H9 (cell line): Measurements from ENCODE around the gene CFAP107. TPM values are rescaled to one million over a fixed set of nuclear protein-coding genes. Genes with fewer than 3 reads are reported as not detected.
A peak's percentile ranks its signal among the peaks of the same experiment; 100 is the strongest.

ENCODE experiments used
- DNase-seq: peaks from one replicate; pipeline ENCODE4 v3.0.0-alpha.2; 2017
- H2AFZ ChIP-seq: one replicate; pipeline ENCODE4 v1.6.1; 2013; ENCODE audit warnings: mild to moderate bottlenecking, low read length, control low read depth, moderate library complexity
- H2AK5ac ChIP-seq: 2 replicates; pipeline ENCODE4 v1.6.1; 2013; ENCODE audit warnings: low read length, control low read depth, mixed read lengths; ENCODE audit not compliant: insufficient read length
- H2BK120ac ChIP-seq: one replicate; pipeline ENCODE4 v1.6.1; 2013; ENCODE audit warnings: low read depth, mild to moderate bottlenecking, low read length, control low read depth, inconsistent platforms; ENCODE audit not compliant: poor library complexity, severe bottlenecking
- H2BK12ac ChIP-seq: 2 replicates; pipeline ENCODE4 v1.6.1; 2013; ENCODE audit warnings: low read length, control low read depth, mixed read lengths, low read depth; ENCODE audit not compliant: insufficient read length
- H2BK15ac ChIP-seq: 2 replicates; pipeline ENCODE4 v1.6.1; 2013; ENCODE audit warnings: low read depth, low read length, control low read depth
- H2BK20ac ChIP-seq: one replicate; pipeline ENCODE4 v1.6.1; 2013; ENCODE audit warnings: low read depth, mild to moderate bottlenecking, low read length, control low read depth, inconsistent platforms; ENCODE audit not compliant: poor library complexity, severe bottlenecking
- H2BK5ac ChIP-seq: 2 replicates; pipeline ENCODE4 v1.6.1; 2013; ENCODE audit warnings: low read length, control low read depth, mixed read lengths; ENCODE audit not compliant: insufficient read length
- H3K14ac ChIP-seq: 2 replicates; pipeline ENCODE4 v1.6.1; 2013; ENCODE audit warnings: low read length, control low read depth; ENCODE audit not compliant: insufficient read depth
- H3K18ac ChIP-seq: 2 replicates; pipeline ENCODE4 v1.6.1; 2013; ENCODE audit warnings: low read depth, mild to moderate bottlenecking, mixed read lengths, low read length, control low read depth; ENCODE audit not compliant: insufficient read length
- H3K23ac ChIP-seq: 2 replicates; pipeline ENCODE4 v1.6.1; 2013; ENCODE audit warnings: low read length, control low read depth, mixed read lengths, low read depth; ENCODE audit not compliant: insufficient read length
- H3K23me2 ChIP-seq: 2 replicates; pipeline ENCODE4 v1.6.1; 2013; ENCODE audit warnings: low read depth, mild to moderate bottlenecking, mixed read lengths, low read length, control low read depth; ENCODE audit not compliant: insufficient read length, poor library complexity, severe bottlenecking
- H3K27ac ChIP-seq: 2 replicates; pipeline ENCODE4 v1.5.1; 2013; ENCODE audit warnings: low read length, control low read depth, mixed read lengths, low read depth; ENCODE audit not compliant: insufficient read length
- H3K27me3 ChIP-seq: 2 replicates; pipeline ENCODE4 v1.6.1; 2013; ENCODE audit warnings: low read length, control low read depth, inconsistent platforms; ENCODE audit not compliant: insufficient read depth
- H3K4ac ChIP-seq: 2 replicates; pipeline ENCODE4 v1.6.1; 2013; ENCODE audit warnings: low read depth, mild to moderate bottlenecking, control low read depth, inconsistent platforms, low read length, moderate library complexity
- H3K4me1 ChIP-seq: 2 replicates; pipeline ENCODE4 v1.6.1; 2013; ENCODE audit warnings: low read length, control low read depth, inconsistent platforms; ENCODE audit not compliant: insufficient read depth
- H3K4me2 ChIP-seq: 2 replicates; pipeline ENCODE4 v1.6.1; 2013; ENCODE audit warnings: low read length, control low read depth, mixed read lengths; ENCODE audit not compliant: insufficient read length, insufficient read depth
- H3K56ac ChIP-seq: 2 replicates; pipeline ENCODE4 v1.6.1; 2013; ENCODE audit warnings: low read depth, mild to moderate bottlenecking, mixed read lengths, low read length, control low read depth; ENCODE audit not compliant: insufficient read length
- H3K79me1 ChIP-seq: 2 replicates; pipeline ENCODE4 v1.6.1; 2013; ENCODE audit warnings: low read depth, mild to moderate bottlenecking, moderate library complexity, low read length, control low read depth, inconsistent platforms; ENCODE audit not compliant: insufficient read depth, poor library complexity, severe bottlenecking
- H3K79me2 ChIP-seq: 2 replicates; pipeline ENCODE4 v1.6.1; 2013; ENCODE audit warnings: low read length, control low read depth, inconsistent platforms; ENCODE audit not compliant: insufficient read depth
- H3K9ac ChIP-seq: 2 replicates; pipeline ENCODE4 v1.6.1; 2013; ENCODE audit warnings: low read length, control low read depth, mixed read lengths; ENCODE audit not compliant: insufficient read length; ENCODE audit errors: extremely low read depth
- H3K9me3 ChIP-seq: one replicate; pipeline ENCODE4 v1.6.1; 2013; ENCODE audit warnings: low read depth, low read length, inconsistent platforms; ENCODE audit not compliant: control insufficient read depth
- H3T11ph ChIP-seq: one replicate; pipeline ENCODE4 v1.6.1; 2013; ENCODE audit warnings: mild to moderate bottlenecking, low read length, control low read depth, inconsistent platforms
- H4K20me1 ChIP-seq: one replicate; pipeline ENCODE4 v1.6.1; 2013; ENCODE audit not compliant: control insufficient read depth, insufficient read length, insufficient read depth
- H4K5ac ChIP-seq: 2 replicates; pipeline ENCODE4 v1.6.1; 2013; ENCODE audit warnings: low read depth, mild to moderate bottlenecking, mixed read lengths, low read length, control low read depth; ENCODE audit not compliant: insufficient read length
- H4K8ac ChIP-seq: replicated peaks from 2 replicates; pipeline ENCODE4 v1.6.1; 2013; ENCODE audit warnings: low read length, control low read depth, mixed read lengths, low read depth; ENCODE audit not compliant: insufficient read length
- H4K91ac ChIP-seq: 2 replicates; pipeline ENCODE4 v1.6.1; 2013; ENCODE audit warnings: low read depth, mild to moderate bottlenecking, moderate library complexity, mixed read lengths, low read length, control low read depth; ENCODE audit not compliant: insufficient read length
- H3K27ac Mint-ChIP-seq, 3 experiments: 2 replicates in 2 of 3; 3 replicates in 1 of 3; pipeline ENCODE4 v1.8.0; 2020 to 2021; ENCODE audit warnings: mixed read lengths in 3 of 3, mild to moderate bottlenecking in 1 of 3, moderate library complexity in 1 of 3
- H3K27me3 Mint-ChIP-seq: 2 replicates; pipeline ENCODE4 v1.8.0; 2021; ENCODE audit warnings: low read depth, mild to moderate bottlenecking, moderate library complexity, mixed read lengths
- H3K36me3 Mint-ChIP-seq, 3 experiments: 2 replicates in 2 of 3; 3 replicates in 1 of 3; pipeline ENCODE4 v1.8.0; 2020 to 2021; ENCODE audit warnings: low read depth in 3 of 3, mixed read lengths in 3 of 3; ENCODE audit not compliant: insufficient read depth in 1 of 3
- H3K4me1 Mint-ChIP-seq, 2 experiments: 2 replicates each; pipeline ENCODE4 v1.8.0; 2020; ENCODE audit warnings: mixed read lengths in 2 of 2
- H3K4me3 Mint-ChIP-seq, 2 experiments: 2 replicates in 1 of 2; 3 replicates in 1 of 2; pipeline ENCODE4 v1.8.0; 2020 to 2021; ENCODE audit warnings: mild to moderate bottlenecking in 2 of 2, mixed read lengths in 2 of 2, moderate library complexity in 1 of 2
- H3K9me3 Mint-ChIP-seq, 2 experiments: 2 replicates in 1 of 2; 3 replicates in 1 of 2; pipeline ENCODE4 v1.8.0; 2020; ENCODE audit warnings: mild to moderate bottlenecking in 2 of 2, mixed read lengths in 2 of 2, moderate library complexity in 1 of 2
- WGBS: extraction: QIAGEN DNeasy Blood & Tissue Kit; methylation state at CpG from one replicate; pipeline ENCODE4 v1.1.7; 2013; ENCODE audit warnings: missing lambda C conversion rate, low lambda C conversion rate, mixed read lengths; ENCODE audit not compliant: insufficient read length; ENCODE audit errors: extremely low coverage; 5-methylcytosine and 5-hydroxymethylcytosine counted together
- total RNA-seq: library from RNA; stranded (reverse); gene quantifications from 2 replicates; pipeline ENCODE4 v1.2.1, GENCODE V29; 2021
- TF ChIP-seq, protein P1 (sequence below): fragments of 200-600 bp; sonication (generic); conservative IDR thresholded peaks from 3 replicates; pipeline ENCODE4 v1.8.0; 2021; ENCODE audit warnings: antibody characterized with exemption, mild to moderate bottlenecking

CFAP107 gene
- total RNA-seq, 1 experiment from 2014 or later, result not detected

DNA sequence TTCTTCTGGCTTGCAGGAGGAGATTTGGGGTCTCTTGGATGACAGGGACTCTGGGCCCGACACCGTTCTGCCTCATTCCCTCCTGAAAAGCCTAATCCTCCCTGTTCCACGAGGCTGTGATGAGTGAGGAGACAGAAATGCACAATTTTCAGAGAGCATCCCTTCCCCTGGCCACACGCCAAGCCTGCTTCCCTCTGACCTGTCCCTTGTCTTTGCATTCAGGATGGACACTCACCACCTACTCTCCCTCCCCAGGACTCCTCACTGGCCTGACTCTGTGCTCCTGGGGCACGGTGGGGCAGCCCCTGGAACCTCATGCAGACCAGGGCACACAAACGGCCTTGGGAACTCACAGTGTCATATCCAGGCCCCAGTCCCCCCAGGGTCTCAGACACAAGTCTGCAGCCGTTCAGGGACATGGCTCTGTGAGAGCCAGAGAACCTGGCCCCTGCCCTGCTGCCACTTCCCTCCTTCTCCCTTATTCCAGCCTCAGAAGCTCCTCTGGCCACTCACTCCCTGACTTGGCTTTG, 24.0 kb downstream of the CFAP107 start:
- no peaks in the 10 kb centered on the region for H3K27me3 ChIP-seq
- DNase-seq, result no peak
- H3K4me2 ChIP-seq, result no peak overlapping the region
- H4K8ac ChIP-seq, result no peak overlapping the region
- no peak overlapping the region for H2AFZ ChIP-seq
- H2BK15ac ChIP-seq, result no peak overlapping the region
- no peak overlapping the region for H3K4ac ChIP-seq
- no peak overlapping the region for H3K14ac ChIP-seq
- Mint-ChIP-seq H3K4me3 (no peak overlapping the region), H3K4me1 (no peaks in the 10 kb centered on the region), H3K9me3 (peaks cover 0 to 4% of the 10 kb centered on the region in 2 experiments; a peak in 4 of 5 replicates), H3K36me3 (no peaks in the 10 kb centered on the region), H3K27me3 (peaks cover 9% of the 10 kb centered on the region), H3K27ac (peak overlapping the region in 1 of 3 experiments; percentile 50; a peak in 1 of 7 replicates)
- H4K5ac ChIP-seq, result no peak overlapping the region
- H3K4me1 ChIP-seq, result no peaks in the 10 kb centered on the region
- no peak overlapping the region for H2BK20ac ChIP-seq
- no peak overlapping the region for H2BK120ac ChIP-seq
- no peaks in the 10 kb centered on the region for H3K23me2 ChIP-seq
- H2BK12ac ChIP-seq, result no peak overlapping the region
- no peaks in the 10 kb centered on the region for H3K79me2 ChIP-seq
- no peaks in the 10 kb centered on the region for H4K20me1 ChIP-seq
- TF ChIP-seq, protein P1, sequence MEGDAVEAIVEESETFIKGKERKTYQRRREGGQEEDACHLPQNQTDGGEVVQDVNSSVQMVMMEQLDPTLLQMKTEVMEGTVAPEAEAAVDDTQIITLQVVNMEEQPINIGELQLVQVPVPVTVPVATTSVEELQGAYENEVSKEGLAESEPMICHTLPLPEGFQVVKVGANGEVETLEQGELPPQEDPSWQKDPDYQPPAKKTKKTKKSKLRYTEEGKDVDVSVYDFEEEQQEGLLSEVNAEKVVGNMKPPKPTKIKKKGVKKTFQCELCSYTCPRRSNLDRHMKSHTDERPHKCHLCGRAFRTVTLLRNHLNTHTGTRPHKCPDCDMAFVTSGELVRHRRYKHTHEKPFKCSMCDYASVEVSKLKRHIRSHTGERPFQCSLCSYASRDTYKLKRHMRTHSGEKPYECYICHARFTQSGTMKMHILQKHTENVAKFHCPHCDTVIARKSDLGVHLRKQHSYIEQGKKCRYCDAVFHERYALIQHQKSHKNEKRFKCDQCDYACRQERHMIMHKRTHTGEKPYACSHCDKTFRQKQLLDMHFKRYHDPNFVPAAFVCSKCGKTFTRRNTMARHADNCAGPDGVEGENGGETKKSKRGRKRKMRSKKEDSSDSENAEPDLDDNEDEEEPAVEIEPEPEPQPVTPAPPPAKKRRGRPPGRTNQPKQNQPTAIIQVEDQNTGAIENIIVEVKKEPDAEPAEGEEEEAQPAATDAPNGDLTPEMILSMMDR, result no peak
- no peak overlapping the region for H3K27ac ChIP-seq
- WGBS, result no CpG with 5 or more reads among the region's 7 CpGs
- no peak overlapping the region for H2AK5ac ChIP-seq
- no peaks in the 10 kb centered on the region for H3K9me3 ChIP-seq
- no peak overlapping the region for H3K18ac ChIP-seq
- no peak overlapping the region for H3K56ac ChIP-seq
- no peaks in the 10 kb centered on the region for H3K79me1 ChIP-seq
- no peak overlapping the region for H3K9ac ChIP-seq
- H3T11ph ChIP-seq, result no peak overlapping the region
- H4K91ac ChIP-seq, result no peak overlapping the region
- H2BK5ac ChIP-seq, result no peak overlapping the region
- H3K23ac ChIP-seq, result no peak overlapping the region
